Neural progenitor cell (in vitro differentiated cells): Measurements from ENCODE around the gene RAI14.

ENCODE experiments used
- EZH2 ChIP-seq: fragments of 200-600 bp; sonication (generic); IDR thresholded peaks from 2 replicates; pipeline ENCODE4 v1.6.1; 2017; ENCODE audit warnings: antibody characterized with exemption, mild to moderate bottlenecking, moderate library complexity
- EZH2phosphoT487 ChIP-seq: fragments of 200-600 bp; sonication (generic); IDR thresholded peaks from 2 replicates; pipeline ENCODE4 v1.6.1; 2017; ENCODE audit warnings: antibody characterized with exemption

DNA sequence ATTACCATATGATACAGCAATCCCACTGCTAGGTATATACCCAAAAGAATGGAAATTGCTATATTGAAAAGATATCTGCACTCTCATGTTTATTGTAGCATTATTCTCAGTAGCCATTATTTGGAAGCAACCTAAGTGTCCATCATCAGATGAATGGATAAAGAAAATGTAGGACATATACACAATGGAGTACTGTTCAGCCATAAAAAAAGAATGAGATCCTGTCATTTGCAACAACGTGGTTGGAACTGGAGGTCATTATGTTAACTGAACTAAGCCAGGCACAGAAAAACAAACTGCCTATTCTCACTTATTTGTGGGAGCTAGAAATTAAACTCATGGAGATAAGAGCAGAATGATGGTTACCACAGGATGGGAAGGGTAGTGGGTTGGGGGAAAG lies 119.8 kb downstream of the RAI14 start:
- TF ChIP-seq EZH2phosphoT487 (no peak), EZH2 (no peak)
